Mesendoderm (in vitro differentiated cells): ENCODE results near the gene HEBP1.

ENCODE experiments used
- DNase-seq: peaks from one replicate; pipeline ENCODE4 v3.0.0; 2013
- H2AK5ac ChIP-seq: 2 replicates; pipeline ENCODE4 v1.6.1; 2013; ENCODE audit warnings: low read length, inconsistent platforms
- H2BK120ac ChIP-seq: 2 replicates; pipeline ENCODE4 v1.6.1; 2013; ENCODE audit warnings: low read depth, mild to moderate bottlenecking, low read length, moderate library complexity, mixed read lengths
- H2BK15ac ChIP-seq: replicated peaks from 2 replicates; pipeline ENCODE4 v1.6.1; 2013; ENCODE audit warnings: low read depth, mild to moderate bottlenecking, moderate library complexity
- H2BK5ac ChIP-seq: 2 replicates; pipeline ENCODE4 v1.6.1; 2013; ENCODE audit warnings: low read length, inconsistent platforms
- H3K18ac ChIP-seq: 2 replicates; pipeline ENCODE4 v1.6.1; 2013; ENCODE audit warnings: mild to moderate bottlenecking, low read length, mixed read lengths
- H3K23ac ChIP-seq: one replicate; pipeline ENCODE4 v1.6.1; 2013; ENCODE audit warnings: low read length
- H3K27ac ChIP-seq: 2 replicates; pipeline ENCODE4 v1.5.1; 2013; ENCODE audit warnings: low read depth, mild to moderate bottlenecking, inconsistent platforms, low read length, moderate library complexity
- H3K27me3 ChIP-seq: 2 replicates; pipeline ENCODE4 v1.6.1; 2013; ENCODE audit warnings: low read length, control low read depth, mild to moderate bottlenecking, inconsistent platforms; ENCODE audit not compliant: insufficient read depth, poor library complexity
- H3K36me3 ChIP-seq: 2 replicates; pipeline ENCODE4 v1.6.1; 2013; ENCODE audit warnings: low read length, inconsistent platforms; ENCODE audit not compliant: control insufficient read depth, insufficient read depth
- H3K4ac ChIP-seq: one replicate; pipeline ENCODE4 v1.6.1; 2013; ENCODE audit warnings: low read depth, mild to moderate bottlenecking, low read length, moderate library complexity
- H3K4me1 ChIP-seq: 2 replicates; pipeline ENCODE4 v1.6.1; 2013; ENCODE audit warnings: low read depth, low read length, inconsistent platforms; ENCODE audit not compliant: control insufficient read depth
- H3K4me2 ChIP-seq: 2 replicates; pipeline ENCODE4 v1.6.1; 2013; ENCODE audit warnings: low read length
- H3K4me3 ChIP-seq: 2 replicates; pipeline ENCODE4 v1.5.1; 2013; ENCODE audit warnings: mild to moderate bottlenecking, low read length
- H3K56ac ChIP-seq: one replicate; pipeline ENCODE4 v1.6.1; 2013; ENCODE audit warnings: low read length
- H3K79me1 ChIP-seq: 2 replicates; pipeline ENCODE4 v1.6.1; 2013; ENCODE audit warnings: low read length, inconsistent platforms
- H3K79me2 ChIP-seq: 2 replicates; pipeline ENCODE4 v1.6.1; 2013; ENCODE audit warnings: mild to moderate bottlenecking, low read length; ENCODE audit not compliant: control insufficient read depth, insufficient read depth
- H3K9ac ChIP-seq: 2 replicates; pipeline ENCODE4 v1.6.1; 2013; ENCODE audit warnings: low read length, inconsistent platforms
- H4K5ac ChIP-seq: one replicate; pipeline ENCODE4 v1.6.1; 2013; ENCODE audit warnings: low read length
- H4K8ac ChIP-seq: one replicate; pipeline ENCODE4 v1.6.1; 2013; ENCODE audit warnings: low read depth, mild to moderate bottlenecking, control low read depth, low read length, moderate library complexity
- WGBS: extraction: QIAGEN DNeasy Blood & Tissue Kit; methylation state at CpG from one replicate; pipeline ENCODE4 v1.1.7; 2013; ENCODE audit warnings: low lambda C conversion rate, missing lambda C conversion rate; ENCODE audit not compliant: insufficient coverage; ENCODE audit errors: extremely low coverage; 5-methylcytosine and 5-hydroxymethylcytosine counted together

HEBP1 gene

GRCh38 chr12:13028825-13029570 lies 28.9 kb upstream of the HEBP1 start:
- H3K27ac ChIP-seq = no peak overlapping the region
- peak; percentile 32 for DNase-seq
- H2BK5ac ChIP-seq = no peak overlapping the region
- no peaks in the 10 kb centered on the region for H3K36me3 ChIP-seq
- no peaks in the 10 kb centered on the region for H3K27me3 ChIP-seq
- H2BK15ac ChIP-seq = no peak overlapping the region
- H3K9ac ChIP-seq = no peak overlapping the region
- H4K5ac ChIP-seq = no peak overlapping the region
- no CpG with 5 or more reads among the region's 4 CpGs for WGBS
- no peak overlapping the region for H3K4me3 ChIP-seq
- H3K18ac ChIP-seq = no peak overlapping the region
- H3K79me1 ChIP-seq = no peaks in the 10 kb centered on the region
- H3K4me1 ChIP-seq = no peaks in the 10 kb centered on the region
- no peaks in the 10 kb centered on the region for H3K79me2 ChIP-seq
- no peak overlapping the region for H3K23ac ChIP-seq
- H2BK120ac ChIP-seq = no peak overlapping the region
- H3K56ac ChIP-seq = no peak overlapping the region
- no peak overlapping the region for H4K8ac ChIP-seq
- no peak overlapping the region for H2AK5ac ChIP-seq
- H3K4ac ChIP-seq = no peak overlapping the region
- H3K4me2 ChIP-seq = no peak overlapping the region

- no peak overlapping the region for H3K23ac ChIP-seq
- H3K4me3 ChIP-seq = no peak overlapping the region
- H3K36me3 ChIP-seq = no peaks in the 10 kb centered on the region
- H2BK5ac ChIP-seq = no peak overlapping the region
- no peak overlapping the region for H2BK120ac ChIP-seq
- no peak overlapping the region for H2AK5ac ChIP-seq
- H3K79me2 ChIP-seq = no peaks in the 10 kb centered on the region
- DNase-seq = no peak
- no peak overlapping the region for H3K27ac ChIP-seq
- H3K18ac ChIP-seq = no peak overlapping the region
- H3K27me3 ChIP-seq = no peaks in the 10 kb centered on the region
- no peak overlapping the region for H3K56ac ChIP-seq
- no peak overlapping the region for H4K8ac ChIP-seq
- no peak overlapping the region for H3K9ac ChIP-seq
- H2BK15ac ChIP-seq = no peak overlapping the region
- no peaks in the 10 kb centered on the region for H3K4me1 ChIP-seq
- no peak overlapping the region for H3K4ac ChIP-seq
- H4K5ac ChIP-seq = no peak overlapping the region
- H3K4me2 ChIP-seq = no peak overlapping the region
- no peaks in the 10 kb centered on the region for H3K79me1 ChIP-seq
Measured at GRCh38 chr12:13027508-13027907, 27.4 kb upstream of the HEBP1 start.

- H2BK120ac ChIP-seq = no peak overlapping the region
- no peaks in the 10 kb centered on the region for H3K36me3 ChIP-seq
- H3K4me2 ChIP-seq = no peak overlapping the region
- WGBS = 100% methylated on average over 1 of the region's 2 CpGs
- no peak overlapping the region for H3K9ac ChIP-seq
- DNase-seq = no peak
- no peaks in the 10 kb centered on the region for H3K27me3 ChIP-seq
- no peak overlapping the region for H2AK5ac ChIP-seq
- H3K23ac ChIP-seq = no peak overlapping the region
- H4K8ac ChIP-seq = no peak overlapping the region
- H3K4ac ChIP-seq = no peak overlapping the region
- no peaks in the 10 kb centered on the region for H3K79me2 ChIP-seq
- H3K4me1 ChIP-seq = peaks cover 2% of the 10 kb centered on the region
- H3K56ac ChIP-seq = no peak overlapping the region
- H2BK5ac ChIP-seq = no peak overlapping the region
- no peak overlapping the region for H3K27ac ChIP-seq
- H3K4me3 ChIP-seq = no peak overlapping the region
- no peak overlapping the region for H4K5ac ChIP-seq
- H3K79me1 ChIP-seq = no peaks in the 10 kb centered on the region
- no peak overlapping the region for H3K18ac ChIP-seq
- no peak overlapping the region for H2BK15ac ChIP-seq
Measured at GRCh38 chr12:13027032-13027431, 27.0 kb upstream of the HEBP1 start.

GRCh38 chr12:13026286-13026685 lies 26.2 kb upstream of the HEBP1 start:
- no peak overlapping the region for H2BK15ac ChIP-seq
- H3K23ac ChIP-seq = no peak overlapping the region
- no peak overlapping the region for H2BK120ac ChIP-seq
- no peak overlapping the region for H4K5ac ChIP-seq
- H3K27ac ChIP-seq = no peak overlapping the region
- no CpG with 5 or more reads among the region's 1 CpG for WGBS
- no peak overlapping the region for H3K56ac ChIP-seq
- no peak overlapping the region for H4K8ac ChIP-seq
- H3K4me2 ChIP-seq = no peak overlapping the region
- H3K27me3 ChIP-seq = no peaks in the 10 kb centered on the region
- peaks cover 2% of the 10 kb centered on the region for H3K4me1 ChIP-seq
- H2BK5ac ChIP-seq = no peak overlapping the region
- H3K9ac ChIP-seq = no peak overlapping the region
- DNase-seq = no peak
- no peak overlapping the region for H2AK5ac ChIP-seq
- H3K79me2 ChIP-seq = no peaks in the 10 kb centered on the region
- H3K79me1 ChIP-seq = no peaks in the 10 kb centered on the region
- H3K18ac ChIP-seq = no peak overlapping the region
- H3K36me3 ChIP-seq = no peaks in the 10 kb centered on the region
- H3K4ac ChIP-seq = no peak overlapping the region
- no peak overlapping the region for H3K4me3 ChIP-seq

- Histone ChIP-seq H3K79me2 (no peaks in the 10 kb centered on the region), H3K18ac (no peak overlapping the region), H3K27ac (no peak overlapping the region), H2BK5ac (no peak overlapping the region), H2AK5ac (no peak overlapping the region), H3K27me3 (no peaks in the 10 kb centered on the region), H4K8ac (no peak overlapping the region), H3K4ac (no peak overlapping the region), H3K36me3 (no peaks in the 10 kb centered on the region), H2BK15ac (no peak overlapping the region), H3K56ac (no peak overlapping the region), H3K23ac (no peak overlapping the region), H2BK120ac (no peak overlapping the region), H3K4me1 (peaks cover 2% of the 10 kb centered on the region), H3K4me2 (no peak overlapping the region), H4K5ac (no peak overlapping the region), H3K9ac (no peak overlapping the region), H3K79me1 (no peaks in the 10 kb centered on the region), H3K4me3 (no peak overlapping the region)
- no CpG with 5 or more reads among the region's 5 CpGs for WGBS
- no peak for DNase-seq
Measured at GRCh38 chr12:13024531-13024916, 24.5 kb upstream of the HEBP1 start.
